Right atrium auricular region (tissue), 2 donors: Measurements from ENCODE around the gene YLPM1. TPM values are rescaled to one million over a fixed set of nuclear protein-coding genes. Genes with fewer than 3 reads are reported as not detected.

Source experiments
- DNase-seq: peaks from one replicate; pipeline ENCODE4 v3.0.0-alpha.2; 2019; ENCODE audit warnings: low spot score
- H3K27ac ChIP-seq, 2 donors: fragments of 200-600 bp; sonication (generic); 1 replicate in 1 of 2; 2 replicates in 1 of 2; pipeline ENCODE4 v1.5.1; 2016 to 2019
- H3K27me3 ChIP-seq, 2 donors: fragments of 200-600 bp; sonication (generic); one replicate each; pipeline versions ENCODE4 v1.5.1 to v1.6.0; 2017 to 2019
- H3K36me3 ChIP-seq: fragments of 200-600 bp; sonication (generic); one replicate; pipeline ENCODE4 v1.5.1; 2016
- H3K4me1 ChIP-seq, 2 donors: fragments of 200-600 bp; sonication (generic); one replicate each; pipeline versions ENCODE4 v1.5.1 to v1.6.0; 2017 to 2019
- H3K4me3 ChIP-seq, 2 donors: fragments of 200-600 bp; sonication (generic); 1 replicate in 1 of 2; 2 replicates in 1 of 2; pipeline ENCODE4 v1.5.1; 2017 to 2019; ENCODE audit warnings: mild to moderate bottlenecking in 1 of 2, moderate library complexity in 1 of 2
- H3K9me3 ChIP-seq, 2 donors: fragments of 200-600 bp; sonication (generic); one replicate each; pipeline ENCODE4 v1.5.1; 2019
- total RNA-seq, 2 donors: library from RNA; depleted of rRNA; stranded (reverse); fragments of >200 nt; gene quantifications; one replicate each; pipeline ENCODE4 v1.1.0, GENCODE V29; 2016
- TF ChIP-seq, protein P1 (sequence below), 2 donors: fragments of 200-600 bp; sonication (generic); IDR thresholded peaks; one replicate each; pipeline ENCODE4 v1.5.1; 2019; ENCODE audit warnings: antibody characterized with exemption in 2 of 2

Gene YLPM1
- total RNA-seq, 2 donors from 2014 or later = 23.6 to 25.3 TPM

GRCh38 chr14:74835645-74836250 is 72.6 kb downstream of the YLPM1 start:
- no peak overlapping the region for H3K27ac ChIP-seq
- no peak for DNase-seq
- TF ChIP-seq, protein P1, sequence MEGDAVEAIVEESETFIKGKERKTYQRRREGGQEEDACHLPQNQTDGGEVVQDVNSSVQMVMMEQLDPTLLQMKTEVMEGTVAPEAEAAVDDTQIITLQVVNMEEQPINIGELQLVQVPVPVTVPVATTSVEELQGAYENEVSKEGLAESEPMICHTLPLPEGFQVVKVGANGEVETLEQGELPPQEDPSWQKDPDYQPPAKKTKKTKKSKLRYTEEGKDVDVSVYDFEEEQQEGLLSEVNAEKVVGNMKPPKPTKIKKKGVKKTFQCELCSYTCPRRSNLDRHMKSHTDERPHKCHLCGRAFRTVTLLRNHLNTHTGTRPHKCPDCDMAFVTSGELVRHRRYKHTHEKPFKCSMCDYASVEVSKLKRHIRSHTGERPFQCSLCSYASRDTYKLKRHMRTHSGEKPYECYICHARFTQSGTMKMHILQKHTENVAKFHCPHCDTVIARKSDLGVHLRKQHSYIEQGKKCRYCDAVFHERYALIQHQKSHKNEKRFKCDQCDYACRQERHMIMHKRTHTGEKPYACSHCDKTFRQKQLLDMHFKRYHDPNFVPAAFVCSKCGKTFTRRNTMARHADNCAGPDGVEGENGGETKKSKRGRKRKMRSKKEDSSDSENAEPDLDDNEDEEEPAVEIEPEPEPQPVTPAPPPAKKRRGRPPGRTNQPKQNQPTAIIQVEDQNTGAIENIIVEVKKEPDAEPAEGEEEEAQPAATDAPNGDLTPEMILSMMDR (IDR thresholded peaks at IDR 0.05) = no peak
- no peak overlapping the region for H3K4me3 ChIP-seq
- no peaks in the 10 kb centered on the region for H3K27me3 ChIP-seq
- H3K36me3 ChIP-seq = peaks cover 11% of the 10 kb centered on the region
- no peaks in the 10 kb centered on the region for H3K4me1 ChIP-seq
- H3K9me3 ChIP-seq = no peaks in the 10 kb centered on the region

GRCh38 chr14:74836251-74836960 is 73.3 kb downstream of the YLPM1 start:
- Histone ChIP-seq H3K9me3 (no peaks in the 10 kb centered on the region), H3K27ac (no peak overlapping the region), H3K4me1 (no peaks in the 10 kb centered on the region), H3K27me3 (no peaks in the 10 kb centered on the region), H3K4me3 (no peak overlapping the region), H3K36me3 (peaks cover 6% of the 10 kb centered on the region)
- DNase-seq = no peak
- TF ChIP-seq, protein P1 (IDR thresholded peaks at IDR 0.05) = no peak

- Histone ChIP-seq H3K27me3 (no peaks in the 10 kb centered on the region), H3K9me3 (no peaks in the 10 kb centered on the region), H3K4me3 (no peak overlapping the region), H3K4me1 (no peaks in the 10 kb centered on the region), H3K27ac (peak overlapping the region; percentile 1 to 11), H3K36me3 (peaks cover 6% of the 10 kb centered on the region)
- TF ChIP-seq, protein P1 (IDR thresholded peaks at IDR 0.05) = no peak
- no peak for DNase-seq
Measured at GRCh38 chr14:74838166-74838565, 75.0 kb downstream of the YLPM1 start.

DNA sequence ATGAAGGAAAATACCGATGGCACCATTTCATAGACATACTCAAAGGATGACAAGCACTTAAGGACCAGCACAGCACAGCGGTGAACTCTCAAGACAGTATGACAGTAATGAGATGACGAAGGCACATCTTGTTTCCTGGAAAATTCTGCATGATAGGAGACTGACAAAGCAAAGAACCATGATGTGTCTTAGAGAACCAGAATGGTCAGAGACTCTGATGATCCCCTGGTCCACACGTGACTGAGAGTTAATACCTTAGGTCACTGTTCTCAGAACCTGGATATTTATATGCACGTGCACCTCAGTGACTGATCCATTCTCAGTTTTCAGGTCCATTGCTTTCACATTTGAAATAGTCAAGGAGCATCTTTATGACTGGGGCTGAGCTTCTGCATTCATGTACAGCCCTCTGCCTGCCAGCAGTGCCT is 77.5 kb downstream of the YLPM1 start:
- no peaks in the 10 kb centered on the region for H3K9me3 ChIP-seq
- DNase-seq = no peak
- H3K4me1 ChIP-seq = no peaks in the 10 kb centered on the region
- no peak overlapping the region for H3K27ac ChIP-seq
- H3K36me3 ChIP-seq = peaks cover 2% of the 10 kb centered on the region
- no peaks in the 10 kb centered on the region for H3K27me3 ChIP-seq
- TF ChIP-seq, protein P1 (IDR thresholded peaks at IDR 0.05) = no peak
- H3K4me3 ChIP-seq = no peak overlapping the region

- Histone ChIP-seq H3K4me1 (no peaks in the 10 kb centered on the region), H3K27ac (no peak overlapping the region), H3K36me3 (no peaks in the 10 kb centered on the region), H3K4me3 (no peak overlapping the region), H3K9me3 (no peaks in the 10 kb centered on the region), H3K27me3 (no peaks in the 10 kb centered on the region)
- TF ChIP-seq, protein P1 (IDR thresholded peaks at IDR 0.05) = no peak
- DNase-seq = no peak
Measured at GRCh38 chr14:74841230-74842207, 78.4 kb downstream of the YLPM1 start.
